Endothelial cell of umbilical vein (primary cell): Measurements from ENCODE around the gene RALGPS1. TPM values are rescaled to one million over a fixed set of nuclear protein-coding genes. Genes with fewer than 3 reads are reported as not detected.

Source experiments
- BruUV-seq: library from RNA; stranded (reverse); fragments of 400-500 nt; replicated peaks from 2 replicates; lab custom pipeline; 2021; lab: Mats Ljungman, UMichigan
- CTCF ChIA-PET: fragments of 300-600, 350-600 bp; sonication (Branson Sonifier 250); formaldehyde crosslinking; loops from one replicate; lab custom pipeline; 2021; ENCODE audit warnings: antibody characterized with exemption, inconsistent platforms; lab: Charles Lee
- POLR2A ChIA-PET: fragments of 300-600, 350-600 bp; sonication (Branson Sonifier 250); formaldehyde crosslinking; loops from one replicate; lab custom pipeline; 2021; ENCODE audit warnings: antibody characterized with exemption, inconsistent platforms; lab: Charles Lee
- DNase-seq: peaks from one replicate; pipeline ENCODE4 v3.0.0-alpha.2; 2011; ENCODE audit warnings: low read depth, low spot score
- FAIRE-seq: peaks from 2 replicates; lab custom pipeline; 2011; peaks lifted over from hg19 to GRCh38; lab: Jason Lieb, UNC
- H2AFZ ChIP-seq: 2 replicates; pipeline ENCODE4 v1.6.0; 2012; ENCODE audit warnings: low read depth, low read length, control low read depth, inconsistent platforms
- H3K27ac ChIP-seq: 2 replicates; pipeline ENCODE4 v1.5.1; 2011; ENCODE audit warnings: low read depth, mild to moderate bottlenecking, control low read depth, low read length, moderate library complexity; ENCODE audit not compliant: insufficient read depth
- H3K27me3 ChIP-seq, 2 experiments: 2 replicates each; pipeline versions ENCODE4 v1.6.0 to v1.6.1; 2011; ENCODE audit warnings: low read length in 2 of 2, mixed read lengths in 1 of 2; ENCODE audit not compliant: control insufficient read depth in 2 of 2, insufficient read depth in 2 of 2
- H3K36me3 ChIP-seq, 2 experiments: 2 replicates in 1 of 2; 3 replicates in 1 of 2; pipeline ENCODE4 v1.5.1; 2011; ENCODE audit warnings: low read length in 2 of 2, mild to moderate bottlenecking in 1 of 2, moderate library complexity in 1 of 2; ENCODE audit not compliant: control insufficient read depth in 2 of 2, insufficient read depth in 2 of 2; ENCODE audit errors: extremely low read depth in 1 of 2
- H3K4me1 ChIP-seq: 3 replicates; pipeline ENCODE4 v1.5.1; 2011; ENCODE audit warnings: mild to moderate bottlenecking, low read length; ENCODE audit not compliant: control insufficient read depth, insufficient read depth; ENCODE audit errors: extremely low read depth
- H3K4me2 ChIP-seq: 2 replicates; pipeline ENCODE4 v1.6.1; 2011; ENCODE audit warnings: low read length, control low read depth, mixed read lengths; ENCODE audit not compliant: insufficient read depth
- H3K4me3 ChIP-seq, 3 experiments: fragments of 200-600 bp in 1 of 3; sonication (generic), shearing (Covaris generic) in 1 of 3; replicated peaks in 1 of 3; 2 replicates each; pipeline ENCODE4 v1.5.1; 2011 to 2016; ENCODE audit warnings: control low read depth in 3 of 3, low read length in 3 of 3, mild to moderate bottlenecking in 2 of 3, inconsistent platforms in 1 of 3, low read depth in 1 of 3, moderate library complexity in 1 of 3; ENCODE audit not compliant: insufficient read depth in 1 of 3
- H3K79me2 ChIP-seq: 2 replicates; pipeline ENCODE4 v1.6.0; 2012; ENCODE audit warnings: low read length, inconsistent platforms; ENCODE audit not compliant: control insufficient read depth, insufficient read depth
- H3K9ac ChIP-seq: replicated peaks from 2 replicates; pipeline ENCODE3; 2011; ENCODE audit warnings: low read length, control low read depth; ENCODE audit not compliant: insufficient read depth; ENCODE audit errors: extremely low read depth
- H3K9me1 ChIP-seq: replicated peaks from 3 replicates; pipeline ENCODE4 v1.6.0; 2011; ENCODE audit warnings: mild to moderate bottlenecking, low read length; ENCODE audit not compliant: control insufficient read depth, insufficient read depth; ENCODE audit errors: extremely low read depth
- H3K9me3 ChIP-seq: replicated peaks from 2 replicates; pipeline ENCODE4 v1.5.1; 2012; ENCODE audit warnings: low read length, inconsistent platforms; ENCODE audit not compliant: control insufficient read depth, insufficient read depth
- H4K20me1 ChIP-seq: replicated peaks from 2 replicates; pipeline ENCODE3; 2011; ENCODE audit warnings: mild to moderate bottlenecking, low read length; ENCODE audit not compliant: control insufficient read depth, insufficient read depth; ENCODE audit errors: extremely low read depth
- EZH2 ChIP-seq: IDR thresholded peaks from 2 replicates; pipeline ENCODE4 v1.6.1; 2012; ENCODE audit warnings: borderline replicate concordance, low read depth, mild to moderate bottlenecking, moderate library complexity, low read length, inconsistent platforms; ENCODE audit not compliant: severe bottlenecking
- FOS ChIP-seq: IDR thresholded peaks from 2 replicates; pipeline ENCODE4 v1.6.1; 2011; ENCODE audit warnings: mild to moderate bottlenecking, low read length, moderate library complexity, borderline replicate concordance; ENCODE audit not compliant: insufficient read depth
- GATA2 ChIP-seq: IDR thresholded peaks from 2 replicates; pipeline ENCODE4 v1.7.0; 2011; ENCODE audit warnings: low read depth, mild to moderate bottlenecking, moderate library complexity, mixed read lengths, low read length; ENCODE audit not compliant: insufficient read length, insufficient read depth
- JUN ChIP-seq: IDR thresholded peaks from 2 replicates; pipeline ENCODE4 v1.6.1; 2011; ENCODE audit warnings: borderline replicate concordance, low read depth; ENCODE audit not compliant: insufficient read length, insufficient read depth
- MAX ChIP-seq: IDR thresholded peaks from 2 replicates; pipeline ENCODE4 v1.6.1; 2011; ENCODE audit not compliant: insufficient read depth, insufficient read length
- MYC ChIP-seq: IDR thresholded peaks from one replicate; pipeline ENCODE4 v1.6.1; 2011; ENCODE audit warnings: mild to moderate bottlenecking, low read depth, low read length
- POLR2A ChIP-seq: IDR thresholded peaks from 2 replicates; pipeline ENCODE4 v1.6.1; 2012; ENCODE audit warnings: low read depth, mild to moderate bottlenecking, control low read depth, low read length
- POLR2AphosphoS5 ChIP-seq: IDR thresholded peaks from 2 replicates; pipeline ENCODE4 v1.6.1; 2012; ENCODE audit warnings: low read depth, mild to moderate bottlenecking, control low read depth, low read length, moderate library complexity; ENCODE audit not compliant: insufficient read depth
- dilution Hi-C: fragments of 300-500 bp; cut with MboI; formaldehyde crosslinking; loops from one replicate; pipeline ENCODE4 v1.15.0; 2019; ENCODE audit warnings: low sequenced_read_pairs; ENCODE audit not compliant: extremely low pct_ligation_motif_present
- intact Hi-C: fragments of 100-400 bp; cut with micrococcal nuclease; formaldehyde crosslinking; loops from one replicate; pipeline ENCODE4 v1.10.0; 2022
- polyA plus RNA-seq, 4 experiments: library from polyadenylated mRNA; depleted of rRNA in 3 of 4; stranded (reverse) in 3 of 4; unstranded in 1 of 4; fragments of >200 nt; gene quantifications; 2 replicates each; pipeline versions ENCODE4 v1.2.1 to v1.2.3, GENCODE V29; 2011 to 2012; ENCODE audit warnings: missing spikeins in 1 of 4
- total RNA-seq: library from RNA; stranded (reverse); gene quantifications from 2 replicates; pipeline ENCODE4 v1.2.3, GENCODE V29; 2021

The RALGPS1 gene
- total and polyA plus RNA-seq, 2 donors (not counting 3 experiments of a cell fraction or from before 2014, with no cell fraction given) = 3.8 to 5.5 TPM

GRCh38 chr9:127112056-127112455 is 197.5 kb downstream of the RALGPS1 start:
- no peak overlapping the region for H3K9ac ChIP-seq
- no TSS peak for BruUV-seq
- H3K4me1 ChIP-seq = peaks cover 18% of the 10 kb centered on the region
- no peaks in the 10 kb centered on the region for H3K9me3 ChIP-seq
- H2AFZ ChIP-seq = no peak overlapping the region
- dilution Hi-C loops = no loop called here
- DNase-seq = no peak
- no peak for TF ChIP-seq MYC
- no peak for TF ChIP-seq POLR2AphosphoS5
- no peak for TF ChIP-seq JUN
- TF ChIP-seq MAX = no peak
- TF ChIP-seq POLR2A = no peak
- no peak for TF ChIP-seq FOS
- intact Hi-C loops = no loop called here
- peaks cover 0 to 2% of the 10 kb centered on the region in 2 experiments for H3K36me3 ChIP-seq
- no peak overlapping the region for H3K4me2 ChIP-seq
- no peaks in the 10 kb centered on the region for H3K27me3 ChIP-seq
- H3K27ac ChIP-seq = no peak overlapping the region
- no peak overlapping the region for H3K4me3 ChIP-seq
- no peak for FAIRE-seq
- no peaks in the 10 kb centered on the region for H4K20me1 ChIP-seq
- POLR2A ChIA-PET = no interaction called here
- H3K9me1 ChIP-seq = no peaks in the 10 kb centered on the region
- no peaks in the 10 kb centered on the region for H3K79me2 ChIP-seq
- CTCF ChIA-PET = interaction anchor here (1.0 to 1.8 kb wide), 4 partner anchors 8 to 25 kb away, joined by 3 to 6 read pairs (median 4); no protein-coding TSS in a partner anchor

GRCh38 chr9:127112735-127113161 is 198.2 kb downstream of the RALGPS1 start:
- ChIA-PET CTCF (interaction anchor here (1.0 to 1.5 kb wide), 3 partner anchors 9 to 24 kb away, joined by 3 to 6 read pairs (median 3); no protein-coding TSS in a partner anchor), POLR2A (no interaction called here)
- H3K9me3 ChIP-seq = no peaks in the 10 kb centered on the region
- dilution Hi-C loops = no loop called here
- peak overlapping the region; percentile 49 for H3K4me2 ChIP-seq
- H2AFZ ChIP-seq = no peak overlapping the region
- H3K9me1 ChIP-seq = no peaks in the 10 kb centered on the region
- no peaks in the 10 kb centered on the region for H3K27me3 ChIP-seq
- peaks cover 0 to 2% of the 10 kb centered on the region in 2 experiments for H3K36me3 ChIP-seq
- H4K20me1 ChIP-seq = no peaks in the 10 kb centered on the region
- H3K9ac ChIP-seq = no peak overlapping the region
- BruUV-seq = no TSS peak
- DNase-seq = peak; percentile 41
- H3K27ac ChIP-seq = no peak overlapping the region
- FAIRE-seq = peak; percentile 37
- no peak overlapping the region for H3K4me3 ChIP-seq
- intact Hi-C loops = no loop called here
- peak; percentile 35 for TF ChIP-seq FOS
- peak; percentile 16 for TF ChIP-seq POLR2AphosphoS5
- TF ChIP-seq POLR2A = no peak
- TF ChIP-seq EZH2 = no peak
- TF ChIP-seq GATA2 = no peak
- peaks cover 18% of the 10 kb centered on the region for H3K4me1 ChIP-seq
- no peaks in the 10 kb centered on the region for H3K79me2 ChIP-seq
